Endothelial cell of umbilical vein (primary cell): ENCODE measurements around the gene ATRIP. TPM values are rescaled to one million over a fixed set of nuclear protein-coding genes. Genes with fewer than 3 reads are reported as not detected.

Experiments
- BruUV-seq: library from RNA; stranded (reverse); fragments of 400-500 nt; replicated peaks from 2 replicates; lab custom pipeline; 2021; lab: Mats Ljungman, UMichigan
- CTCF ChIA-PET: fragments of 300-600, 350-600 bp; sonication (Branson Sonifier 250); formaldehyde crosslinking; loops from one replicate; lab custom pipeline; 2021; ENCODE audit warnings: antibody characterized with exemption, inconsistent platforms; lab: Charles Lee
- POLR2A ChIA-PET: fragments of 300-600, 350-600 bp; sonication (Branson Sonifier 250); formaldehyde crosslinking; loops from one replicate; lab custom pipeline; 2021; ENCODE audit warnings: antibody characterized with exemption, inconsistent platforms; lab: Charles Lee
- DNase-seq: peaks from one replicate; pipeline ENCODE4 v3.0.0-alpha.2; 2011; ENCODE audit warnings: low read depth, low spot score
- FAIRE-seq: peaks from 2 replicates; lab custom pipeline; 2011; peaks lifted over from hg19 to GRCh38; lab: Jason Lieb, UNC
- H2AFZ ChIP-seq: 2 replicates; pipeline ENCODE4 v1.6.0; 2012; ENCODE audit warnings: low read depth, low read length, control low read depth, inconsistent platforms
- H3K27ac ChIP-seq: 2 replicates; pipeline ENCODE4 v1.5.1; 2011; ENCODE audit warnings: low read depth, mild to moderate bottlenecking, control low read depth, low read length, moderate library complexity; ENCODE audit not compliant: insufficient read depth
- H3K27me3 ChIP-seq, 2 experiments: 2 replicates each; pipeline versions ENCODE4 v1.6.0 to v1.6.1; 2011; ENCODE audit warnings: low read length in 2 of 2, mixed read lengths in 1 of 2; ENCODE audit not compliant: control insufficient read depth in 2 of 2, insufficient read depth in 2 of 2
- H3K36me3 ChIP-seq, 2 experiments: 2 replicates in 1 of 2; 3 replicates in 1 of 2; pipeline ENCODE4 v1.5.1; 2011; ENCODE audit warnings: low read length in 2 of 2, mild to moderate bottlenecking in 1 of 2, moderate library complexity in 1 of 2; ENCODE audit not compliant: control insufficient read depth in 2 of 2, insufficient read depth in 2 of 2; ENCODE audit errors: extremely low read depth in 1 of 2
- H3K4me1 ChIP-seq: 3 replicates; pipeline ENCODE4 v1.5.1; 2011; ENCODE audit warnings: mild to moderate bottlenecking, low read length; ENCODE audit not compliant: control insufficient read depth, insufficient read depth; ENCODE audit errors: extremely low read depth
- H3K4me2 ChIP-seq: 2 replicates; pipeline ENCODE4 v1.6.1; 2011; ENCODE audit warnings: low read length, control low read depth, mixed read lengths; ENCODE audit not compliant: insufficient read depth
- H3K4me3 ChIP-seq, 3 experiments: fragments of 200-600 bp in 1 of 3; sonication (generic), shearing (Covaris generic) in 1 of 3; replicated peaks in 1 of 3; 2 replicates each; pipeline ENCODE4 v1.5.1; 2011 to 2016; ENCODE audit warnings: control low read depth in 3 of 3, low read length in 3 of 3, mild to moderate bottlenecking in 2 of 3, inconsistent platforms in 1 of 3, low read depth in 1 of 3, moderate library complexity in 1 of 3; ENCODE audit not compliant: insufficient read depth in 1 of 3
- H3K79me2 ChIP-seq: 2 replicates; pipeline ENCODE4 v1.6.0; 2012; ENCODE audit warnings: low read length, inconsistent platforms; ENCODE audit not compliant: control insufficient read depth, insufficient read depth
- H3K9ac ChIP-seq: replicated peaks from 2 replicates; pipeline ENCODE3; 2011; ENCODE audit warnings: low read length, control low read depth; ENCODE audit not compliant: insufficient read depth; ENCODE audit errors: extremely low read depth
- H3K9me1 ChIP-seq: replicated peaks from 3 replicates; pipeline ENCODE4 v1.6.0; 2011; ENCODE audit warnings: mild to moderate bottlenecking, low read length; ENCODE audit not compliant: control insufficient read depth, insufficient read depth; ENCODE audit errors: extremely low read depth
- H3K9me3 ChIP-seq: replicated peaks from 2 replicates; pipeline ENCODE4 v1.5.1; 2012; ENCODE audit warnings: low read length, inconsistent platforms; ENCODE audit not compliant: control insufficient read depth, insufficient read depth
- H4K20me1 ChIP-seq: replicated peaks from 2 replicates; pipeline ENCODE3; 2011; ENCODE audit warnings: mild to moderate bottlenecking, low read length; ENCODE audit not compliant: control insufficient read depth, insufficient read depth; ENCODE audit errors: extremely low read depth
- CTCF ChIP-seq, 2 donors: IDR thresholded peaks; 1 replicate in 1 of 2; 2 replicates in 1 of 2; pipeline ENCODE4 v1.5.1; 2011; ENCODE audit warnings: low read length in 2 of 2, mild to moderate bottlenecking in 2 of 2, moderate library complexity in 2 of 2, control low read depth in 1 of 2, inconsistent platforms in 1 of 2, low read depth in 1 of 2; ENCODE audit not compliant: insufficient read depth in 1 of 2; ENCODE audit errors: extremely low read depth in 1 of 2
- EZH2 ChIP-seq: IDR thresholded peaks from 2 replicates; pipeline ENCODE4 v1.6.1; 2012; ENCODE audit warnings: borderline replicate concordance, low read depth, mild to moderate bottlenecking, moderate library complexity, low read length, inconsistent platforms; ENCODE audit not compliant: severe bottlenecking
- FOS ChIP-seq: IDR thresholded peaks from 2 replicates; pipeline ENCODE4 v1.6.1; 2011; ENCODE audit warnings: mild to moderate bottlenecking, low read length, moderate library complexity, borderline replicate concordance; ENCODE audit not compliant: insufficient read depth
- GATA2 ChIP-seq: IDR thresholded peaks from 2 replicates; pipeline ENCODE4 v1.7.0; 2011; ENCODE audit warnings: low read depth, mild to moderate bottlenecking, moderate library complexity, mixed read lengths, low read length; ENCODE audit not compliant: insufficient read length, insufficient read depth
- JUN ChIP-seq: IDR thresholded peaks from 2 replicates; pipeline ENCODE4 v1.6.1; 2011; ENCODE audit warnings: borderline replicate concordance, low read depth; ENCODE audit not compliant: insufficient read length, insufficient read depth
- MYC ChIP-seq: IDR thresholded peaks from one replicate; pipeline ENCODE4 v1.6.1; 2011; ENCODE audit warnings: mild to moderate bottlenecking, low read depth, low read length
- POLR2A ChIP-seq: IDR thresholded peaks from 2 replicates; pipeline ENCODE4 v1.6.1; 2012; ENCODE audit warnings: low read depth, mild to moderate bottlenecking, control low read depth, low read length
- POLR2AphosphoS5 ChIP-seq: IDR thresholded peaks from 2 replicates; pipeline ENCODE4 v1.6.1; 2012; ENCODE audit warnings: low read depth, mild to moderate bottlenecking, control low read depth, low read length, moderate library complexity; ENCODE audit not compliant: insufficient read depth
- dilution Hi-C: fragments of 300-500 bp; cut with MboI; formaldehyde crosslinking; loops from one replicate; pipeline ENCODE4 v1.15.0; 2019; ENCODE audit warnings: low sequenced_read_pairs; ENCODE audit not compliant: extremely low pct_ligation_motif_present
- intact Hi-C: fragments of 100-400 bp; cut with micrococcal nuclease; formaldehyde crosslinking; loops from one replicate; pipeline ENCODE4 v1.10.0; 2022
- polyA plus RNA-seq, 4 experiments: library from polyadenylated mRNA; depleted of rRNA in 3 of 4; stranded (reverse) in 3 of 4; unstranded in 1 of 4; fragments of >200 nt; gene quantifications; 2 replicates each; pipeline versions ENCODE4 v1.2.1 to v1.2.3, GENCODE V29; 2011 to 2012; ENCODE audit warnings: missing spikeins in 1 of 4
- total RNA-seq: library from RNA; stranded (reverse); gene quantifications from 2 replicates; pipeline ENCODE4 v1.2.3, GENCODE V29; 2021
- TF ChIP-seq, protein P1 (sequence below): IDR thresholded peaks from 2 replicates; pipeline ENCODE4 v1.6.1; 2011; ENCODE audit not compliant: insufficient read depth, insufficient read length

ATRIP gene
- total and polyA plus RNA-seq, 2 donors (not counting 3 experiments of a cell fraction or from before 2014, with no cell fraction given), result 10.6 to 14.7 TPM

GRCh38 chr3:48465531-48466378 is 19.2 kb downstream of the ATRIP start:
- POLR2A ChIA-PET, result no interaction called here
- peak; percentile 100 for DNase-seq
- peaks cover 0 to 39% of the 10 kb centered on the region in 2 experiments for H3K36me3 ChIP-seq
- H3K9me1 ChIP-seq, result no peaks in the 10 kb centered on the region
- H2AFZ ChIP-seq, result no peak overlapping the region
- peak; percentile 100 for FAIRE-seq
- no TSS peak for BruUV-seq
- peak overlapping the region in 2 of 3 experiments; percentile 44 to 45 for H3K4me3 ChIP-seq
- no peaks in the 10 kb centered on the region for H4K20me1 ChIP-seq
- no peaks in the 10 kb centered on the region for H3K9me3 ChIP-seq
- H3K27me3 ChIP-seq, result no peaks in the 10 kb centered on the region
- H3K27ac ChIP-seq, result peak overlapping the region; percentile 98
- CTCF ChIA-PET, result interaction anchor here (0.8 to 6.2 kb wide), 10 partner anchors 8 to 220 kb away, joined by 3 to 63 read pairs (median 5); partner anchors contain the start of genes NCKIPSD, PFKFB4 and SHISA5
- H3K9ac ChIP-seq, result peak overlapping the region; percentile 96
- peak overlapping the region; percentile 70 for H3K4me2 ChIP-seq
- TF ChIP-seq POLR2AphosphoS5 (peak; percentile 90), MYC (peak; percentile 31), EZH2 (no peak), GATA2 (no peak), JUN (no peak), CTCF (IDR thresholded peaks at IDR 0.05; ENCODE audit: extremely low read depth in 1 of 2, insufficient read depth in 1 of 2, low read depth in 1 of 2, low read length in 2 of 2) (peak; percentile 81 to 82), FOS (peak; percentile 58), POLR2A (peak; percentile 92)
- TF ChIP-seq, protein P1, sequence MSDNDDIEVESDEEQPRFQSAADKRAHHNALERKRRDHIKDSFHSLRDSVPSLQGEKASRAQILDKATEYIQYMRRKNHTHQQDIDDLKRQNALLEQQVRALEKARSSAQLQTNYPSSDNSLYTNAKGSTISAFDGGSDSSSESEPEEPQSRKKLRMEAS, result peak; percentile 66
- H3K4me1 ChIP-seq, result peaks cover 24% of the 10 kb centered on the region
- intact Hi-C loops, result loop anchor here (1.0 to 2.0 kb wide), 10 partner anchors 8 to 221 kb away; partner anchors contain the start of genes ATRIP, CCDC51, SLC26A6 and TMA7
- dilution Hi-C loops, result no loop called here
- peaks cover 39% of the 10 kb centered on the region for H3K79me2 ChIP-seq
